ENCODE results near the gene C2CD4D. TPM values are rescaled to one million over a fixed set of nuclear protein-coding genes. Genes with fewer than 3 reads are reported as not detected.

Gene C2CD4D
- total RNA-seq, 1 experiment from 2014 or later, result 0.23 TPM

DNA sequence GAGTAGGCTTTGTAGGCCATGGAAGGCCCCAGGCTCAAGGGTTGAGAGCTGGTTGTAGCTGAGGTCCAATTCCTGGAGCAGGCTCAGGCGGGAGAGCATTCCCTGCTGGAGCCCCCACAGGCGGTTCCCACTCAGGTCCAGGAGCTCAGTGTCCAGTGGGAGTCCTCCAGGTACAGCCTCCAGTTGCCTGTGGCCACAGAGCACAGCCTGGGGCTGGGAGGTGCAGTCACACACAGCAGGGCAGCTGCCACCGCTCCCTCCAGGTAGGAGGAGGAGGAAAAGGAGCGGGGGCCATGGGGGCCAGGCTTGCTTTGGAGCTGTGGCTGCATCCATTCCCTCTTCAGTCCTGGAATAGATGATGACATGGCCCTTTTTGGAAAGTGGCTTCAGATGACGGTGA lies 37.2 kb downstream of the C2CD4D start:
- intact Hi-C loops (cut with micrococcal nuclease; ENCODE audit: unreplicated experiment), result loop anchor here (5.0 kb wide), 1 partner anchor 50 kb away; the partner anchor contains the start of gene THEM5
- no peaks in the 10 kb centered on the region for H3K9me3 Mint-ChIP-seq (ENCODE audit: unreplicated experiment)
- POLR2A ChIA-PET, result no interaction called here
- no peaks in the 10 kb centered on the region for H3K36me3 Mint-ChIP-seq (ENCODE audit: insufficient read depth, unreplicated experiment)
- no peaks in the 10 kb centered on the region for H3K36me3 ChIP-seq (ENCODE audit: control insufficient read depth, insufficient read depth, low read length)
- no peak overlapping the region for H3K4me3 Mint-ChIP-seq (ENCODE audit: unreplicated experiment)
- H3K27me3 Mint-ChIP-seq (ENCODE audit: insufficient read depth, unreplicated experiment), result peaks cover 5% of the 10 kb centered on the region
- no peaks in the 10 kb centered on the region for H3K9me3 ChIP-seq
- no peak for DNase-seq
- TF ChIP-seq, protein P1, sequence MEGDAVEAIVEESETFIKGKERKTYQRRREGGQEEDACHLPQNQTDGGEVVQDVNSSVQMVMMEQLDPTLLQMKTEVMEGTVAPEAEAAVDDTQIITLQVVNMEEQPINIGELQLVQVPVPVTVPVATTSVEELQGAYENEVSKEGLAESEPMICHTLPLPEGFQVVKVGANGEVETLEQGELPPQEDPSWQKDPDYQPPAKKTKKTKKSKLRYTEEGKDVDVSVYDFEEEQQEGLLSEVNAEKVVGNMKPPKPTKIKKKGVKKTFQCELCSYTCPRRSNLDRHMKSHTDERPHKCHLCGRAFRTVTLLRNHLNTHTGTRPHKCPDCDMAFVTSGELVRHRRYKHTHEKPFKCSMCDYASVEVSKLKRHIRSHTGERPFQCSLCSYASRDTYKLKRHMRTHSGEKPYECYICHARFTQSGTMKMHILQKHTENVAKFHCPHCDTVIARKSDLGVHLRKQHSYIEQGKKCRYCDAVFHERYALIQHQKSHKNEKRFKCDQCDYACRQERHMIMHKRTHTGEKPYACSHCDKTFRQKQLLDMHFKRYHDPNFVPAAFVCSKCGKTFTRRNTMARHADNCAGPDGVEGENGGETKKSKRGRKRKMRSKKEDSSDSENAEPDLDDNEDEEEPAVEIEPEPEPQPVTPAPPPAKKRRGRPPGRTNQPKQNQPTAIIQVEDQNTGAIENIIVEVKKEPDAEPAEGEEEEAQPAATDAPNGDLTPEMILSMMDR (IDR thresholded peaks at IDR 0.05; ENCODE audit: insufficient read depth in 1 of 2, low read depth in 1 of 2, low read length in 1 of 2, severe bottlenecking in 1 of 2, unreplicated experiment in 1 of 2), result no peak
- no peaks in the 10 kb centered on the region for H3K4me1 Mint-ChIP-seq (ENCODE audit: low read depth, unreplicated experiment)
- BruUV-seq (replicated peaks), result no TSS peak
- no peaks in the 10 kb centered on the region; the same call in 1 of the 2 replicates for H3K27me3 ChIP-seq (replicated peaks; ENCODE audit: control insufficient read depth, insufficient read depth, low read length)
- H3K27ac Mint-ChIP-seq (ENCODE audit: unreplicated experiment), result no peak overlapping the region
- no peaks in the 10 kb centered on the region for H3K4me1 ChIP-seq
- CTCF ChIA-PET, result interaction anchor here (0.7 kb wide), 1 partner anchor 302 kb away, joined by 3 read pairs; no protein-coding TSS in a partner anchor
- no peak overlapping the region for H3K4me3 ChIP-seq (ENCODE audit: low read depth, low read length)

DNA sequence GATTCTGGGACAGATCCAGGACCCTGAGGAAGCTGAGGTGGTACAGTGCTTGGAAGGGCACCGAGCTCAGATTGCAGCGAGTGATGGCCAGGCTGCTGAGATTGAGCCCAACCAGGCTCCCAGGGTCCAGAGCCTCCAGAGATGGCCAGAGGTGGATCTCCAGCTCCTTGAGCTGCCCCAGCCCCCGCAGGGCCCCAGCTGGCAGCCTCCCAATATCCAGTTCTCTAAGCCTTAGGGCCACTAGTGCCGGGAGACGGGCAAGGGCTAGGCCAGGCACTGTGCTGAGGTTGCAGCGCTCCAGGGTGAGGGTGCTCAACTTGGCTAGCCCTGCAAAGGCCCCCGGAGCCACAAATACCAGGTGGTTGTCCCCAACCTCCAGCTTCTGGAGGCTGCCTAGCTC lies 37.8 kb downstream of the C2CD4D start:
- no peak for DNase-seq
- CTCF ChIA-PET, result interaction anchor here (0.6 kb wide), 1 partner anchor 118 kb away, joined by 3 read pairs; no protein-coding TSS in a partner anchor
- Histone ChIP-seq H3K36me3 (ENCODE audit: control insufficient read depth, insufficient read depth, low read length) (no peaks in the 10 kb centered on the region), H3K4me1 (no peaks in the 10 kb centered on the region), H3K4me3 (ENCODE audit: low read depth, low read length) (no peak overlapping the region), H3K27me3 (replicated peaks; ENCODE audit: control insufficient read depth, insufficient read depth, low read length) (no peaks in the 10 kb centered on the region; the same call in 1 of the 2 replicates), H3K9me3 (no peaks in the 10 kb centered on the region)
- Mint-ChIP-seq H3K9me3 (ENCODE audit: unreplicated experiment) (no peaks in the 10 kb centered on the region), H3K27me3 (ENCODE audit: insufficient read depth, unreplicated experiment) (peaks cover 5% of the 10 kb centered on the region), H3K4me1 (ENCODE audit: low read depth, unreplicated experiment) (no peaks in the 10 kb centered on the region), H3K27ac (ENCODE audit: unreplicated experiment) (no peak overlapping the region), H3K4me3 (ENCODE audit: unreplicated experiment) (no peak overlapping the region), H3K36me3 (ENCODE audit: insufficient read depth, unreplicated experiment) (no peaks in the 10 kb centered on the region)
- TF ChIP-seq, protein P1 (IDR thresholded peaks at IDR 0.05; ENCODE audit: insufficient read depth in 1 of 2, low read depth in 1 of 2, low read length in 1 of 2, severe bottlenecking in 1 of 2, unreplicated experiment in 1 of 2), result no peak
- POLR2A ChIA-PET, result no interaction called here
- intact Hi-C loops (cut with micrococcal nuclease; ENCODE audit: unreplicated experiment), result loop anchor here (5.0 kb wide), 1 partner anchor 50 kb away; the partner anchor contains the start of gene THEM5
- BruUV-seq (replicated peaks), result no TSS peak

DNA sequence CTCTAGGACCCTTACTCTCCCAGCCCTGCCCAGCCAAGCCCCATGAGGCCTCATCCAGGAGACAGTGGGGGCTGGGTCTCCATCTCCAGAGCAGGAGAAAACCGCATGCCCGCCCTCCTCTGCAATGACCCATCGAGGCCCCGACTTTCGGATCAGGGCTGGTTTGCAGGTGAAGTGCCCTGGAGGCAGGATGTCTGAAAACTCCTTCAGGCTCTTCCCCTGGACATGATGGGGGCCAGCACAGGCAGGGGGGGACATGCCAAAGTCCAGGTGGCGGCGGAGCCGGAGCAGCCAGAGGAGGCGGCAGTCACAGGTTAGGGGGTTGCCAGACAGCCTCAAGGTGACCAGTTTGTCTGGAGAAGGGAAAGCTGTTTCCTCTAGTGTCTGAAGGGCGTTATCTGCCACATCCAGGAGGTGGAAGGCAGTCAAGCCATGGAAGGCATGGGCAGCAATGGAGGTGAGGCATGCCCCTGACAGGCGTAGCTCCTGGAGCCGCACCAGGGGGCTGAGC lies 38.3 kb downstream of the C2CD4D start:
- no peak for DNase-seq
- H3K27me3 Mint-ChIP-seq (ENCODE audit: insufficient read depth, unreplicated experiment), result peaks cover 5% of the 10 kb centered on the region
- H3K4me3 Mint-ChIP-seq (ENCODE audit: unreplicated experiment), result no peak overlapping the region
- H3K9me3 ChIP-seq, result no peaks in the 10 kb centered on the region
- BruUV-seq (replicated peaks), result no TSS peak
- H3K36me3 ChIP-seq (ENCODE audit: control insufficient read depth, insufficient read depth, low read length), result no peaks in the 10 kb centered on the region
- intact Hi-C loops (cut with micrococcal nuclease; ENCODE audit: unreplicated experiment), result loop anchor here (5.0 kb wide), 1 partner anchor 51 kb away; the partner anchor contains the start of gene THEM5
- ChIA-PET CTCF (interaction anchor here (0.6 kb wide), 1 partner anchor 118 kb away, joined by 3 read pairs; no protein-coding TSS in a partner anchor), POLR2A (no interaction called here)
- H3K36me3 Mint-ChIP-seq (ENCODE audit: insufficient read depth, unreplicated experiment), result no peaks in the 10 kb centered on the region
- no peak overlapping the region for H3K27ac Mint-ChIP-seq (ENCODE audit: unreplicated experiment)
- H3K27me3 ChIP-seq (replicated peaks; ENCODE audit: control insufficient read depth, insufficient read depth, low read length), result no peaks in the 10 kb centered on the region; the same call in 1 of the 2 replicates
- H3K4me1 ChIP-seq, result no peaks in the 10 kb centered on the region
- no peaks in the 10 kb centered on the region for H3K9me3 Mint-ChIP-seq (ENCODE audit: unreplicated experiment)
- TF ChIP-seq, protein P1 (IDR thresholded peaks at IDR 0.05; ENCODE audit: insufficient read depth in 1 of 2, low read depth in 1 of 2, low read length in 1 of 2, severe bottlenecking in 1 of 2, unreplicated experiment in 1 of 2), result no peak
- no peaks in the 10 kb centered on the region for H3K4me1 Mint-ChIP-seq (ENCODE audit: low read depth, unreplicated experiment)
- H3K4me3 ChIP-seq (ENCODE audit: low read depth, low read length), result no peak overlapping the region
